Measurements from ENCODE around the gene SPART.

DNA sequence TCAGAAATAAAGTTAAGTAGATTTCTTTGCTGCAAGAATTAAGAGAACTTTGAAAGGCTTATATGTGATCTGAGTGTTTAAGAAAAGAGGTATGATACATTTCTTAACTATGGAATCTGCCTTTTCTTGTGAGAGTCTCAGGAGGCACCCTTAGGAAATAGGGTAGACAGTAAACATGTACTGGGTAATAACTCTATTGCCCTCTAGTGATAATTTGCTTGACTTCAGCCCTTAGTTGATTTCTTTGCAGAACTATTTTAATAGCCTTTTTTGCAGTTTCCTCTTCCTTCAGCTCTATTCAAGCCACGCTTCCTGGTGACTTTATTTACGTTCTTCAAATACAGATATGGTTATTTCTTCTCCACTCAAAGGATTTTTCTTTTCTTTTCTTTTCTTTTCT is 49.1 kb upstream of the SPART start:
- no peak for TF ChIP-seq CEBPB (IDR thresholded peaks at IDR 0.05)
- no peak for TF ChIP-seq RFX5 (IDR thresholded peaks at IDR 0.05)
- no peak for TF ChIP-seq POLR2A (IDR thresholded peaks at IDR 0.05; ENCODE audit: low read length)
- peak; percentile 24; the same call in 1 of the 3 replicates for TF ChIP-seq SMC3 (IDR thresholded peaks at IDR 0.05)
- no peak for TF ChIP-seq SREBF2 (IDR thresholded peaks at IDR 0.05)
- TF ChIP-seq NFE2L2 (conservative IDR thresholded peaks at IDR 0.05; ENCODE audit: low read length): no peak
- TF ChIP-seq HES2 (IDR thresholded peaks at IDR 0.05): no peak
- TF ChIP-seq HDAC2 (IDR thresholded peaks at IDR 0.05): no peak
- TF ChIP-seq, protein P1, sequence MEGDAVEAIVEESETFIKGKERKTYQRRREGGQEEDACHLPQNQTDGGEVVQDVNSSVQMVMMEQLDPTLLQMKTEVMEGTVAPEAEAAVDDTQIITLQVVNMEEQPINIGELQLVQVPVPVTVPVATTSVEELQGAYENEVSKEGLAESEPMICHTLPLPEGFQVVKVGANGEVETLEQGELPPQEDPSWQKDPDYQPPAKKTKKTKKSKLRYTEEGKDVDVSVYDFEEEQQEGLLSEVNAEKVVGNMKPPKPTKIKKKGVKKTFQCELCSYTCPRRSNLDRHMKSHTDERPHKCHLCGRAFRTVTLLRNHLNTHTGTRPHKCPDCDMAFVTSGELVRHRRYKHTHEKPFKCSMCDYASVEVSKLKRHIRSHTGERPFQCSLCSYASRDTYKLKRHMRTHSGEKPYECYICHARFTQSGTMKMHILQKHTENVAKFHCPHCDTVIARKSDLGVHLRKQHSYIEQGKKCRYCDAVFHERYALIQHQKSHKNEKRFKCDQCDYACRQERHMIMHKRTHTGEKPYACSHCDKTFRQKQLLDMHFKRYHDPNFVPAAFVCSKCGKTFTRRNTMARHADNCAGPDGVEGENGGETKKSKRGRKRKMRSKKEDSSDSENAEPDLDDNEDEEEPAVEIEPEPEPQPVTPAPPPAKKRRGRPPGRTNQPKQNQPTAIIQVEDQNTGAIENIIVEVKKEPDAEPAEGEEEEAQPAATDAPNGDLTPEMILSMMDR (IDR thresholded peaks at IDR 0.05): peak; percentile 19; the same call in 1 of the 3 replicates
- TF ChIP-seq NR3C1 (IDR thresholded peaks at IDR 0.05): no peak
- TF ChIP-seq KDM5A (IDR thresholded peaks at IDR 0.05): no peak
